Measurements from ENCODE around the gene TRAPPC3.

- TF ChIP-seq POLR2AphosphoS5 (IDR thresholded peaks at IDR 0.05; ENCODE audit: low read depth, low read length) (no peak), CTCF (IDR thresholded peaks at IDR 0.05) (no peak), SIN3A (IDR thresholded peaks at IDR 0.05; ENCODE audit: borderline replicate concordance, insufficient read depth, low read depth, low read length) (no peak), REST (IDR thresholded peaks at IDR 0.05; ENCODE audit: insufficient read depth in 1 of 2, low read depth in 2 of 2, low read length in 1 of 2) (no peak), TCF7L2 (IDR thresholded peaks at IDR 0.05; ENCODE audit: low read depth, low read length) (no peak)
Observed at GRCh38 chr1:36122062-36123030, 26.9 kb downstream of the TRAPPC3 start.
